Body of pancreas (tissue), 4 donors: ENCODE results near the gene PITX3. TPM values are rescaled to one million over a fixed set of nuclear protein-coding genes. Genes with fewer than 3 reads are reported as not detected.

Source experiments
- ATAC-seq: fragments of 150-250 bp; one replicate; pipeline ENCODE4 v1.9.1; 2016
- DNase-seq, 4 donors: peaks; one replicate each; pipeline ENCODE4 v3.0.0-alpha.2; 2019
- H3K27ac ChIP-seq, 4 donors: fragments of 200-600 bp; sonication (generic); 1 replicate in 3 of 4; 2 replicates in 1 of 4; pipeline versions ENCODE4 v1.5.1 to v1.6.1; 2016 to 2019; ENCODE audit warnings: mild to moderate bottlenecking in 1 of 4, mixed read lengths in 1 of 4, moderate library complexity in 1 of 4
- H3K27me3 ChIP-seq, 2 donors: fragments of 200-600 bp; sonication (generic); one replicate each; pipeline ENCODE4 v1.6.0; 2016; ENCODE audit warnings: mild to moderate bottlenecking in 1 of 2
- H3K36me3 ChIP-seq, 2 donors: fragments of 200-600 bp; sonication (generic); replicated peaks in 1 of 2; 2 replicates each; pipeline ENCODE4 v1.5.1; 2016; ENCODE audit warnings: low read depth in 2 of 2; ENCODE audit not compliant: insufficient read depth in 1 of 2
- H3K4me1 ChIP-seq: fragments of 200-600 bp; sonication (generic); one replicate; pipeline ENCODE4 v1.6.0; 2016
- H3K4me3 ChIP-seq, 2 donors: fragments of 200-600 bp; sonication (generic); 1 replicate in 1 of 2; 2 replicates in 1 of 2; pipeline ENCODE4 v1.5.1; 2016 to 2019
- H3K9me3 ChIP-seq, 3 donors: fragments of 200-600 bp; sonication (generic); 1 replicate in 2 of 3; 2 replicates in 1 of 3; pipeline ENCODE4 v1.5.1; 2016
- POLR2A ChIP-seq, 3 donors: fragments of 450-650 bp; IDR thresholded peaks; one replicate each; pipeline ENCODE4 v1.6.1; 2016; ENCODE audit warnings: antibody characterized with exemption in 3 of 3, mild to moderate bottlenecking in 2 of 3
- WGBS, 2 donors: methylation state at CpG; one replicate each; pipeline ENCODE4 v1.1.5; 2017; 5-methylcytosine and 5-hydroxymethylcytosine counted together
- intact Hi-C: fragments of 100-400 bp; cut with DNase I; formaldehyde crosslinking; loops from one replicate; pipeline ENCODE4 v1.15.1; 2023
- total RNA-seq, 2 donors: library from RNA; depleted of rRNA; stranded (reverse); fragments of >200 nt; gene quantifications; one replicate each; pipeline ENCODE4 v1.1.0, GENCODE V29; 2016
- TF ChIP-seq, protein P1 (sequence below), 7 experiments: fragments of 450-650 bp in 4 of 7; fragments of 200-600 bp in 3 of 7; sonication (generic) in 3 of 7; IDR thresholded peaks; one replicate each; pipeline ENCODE4 v1.5.1; 2016 to 2019; ENCODE audit warnings: antibody characterized with exemption in 7 of 7

PITX3 gene
- total RNA-seq, 2 donors from 2014 or later = not detected

GRCh38 chr10:102286216-102286615, 44.9 kb upstream of the PITX3 start:
- TF ChIP-seq POLR2A (IDR thresholded peaks at IDR 0.05) = no peak
- TF ChIP-seq, protein P1, sequence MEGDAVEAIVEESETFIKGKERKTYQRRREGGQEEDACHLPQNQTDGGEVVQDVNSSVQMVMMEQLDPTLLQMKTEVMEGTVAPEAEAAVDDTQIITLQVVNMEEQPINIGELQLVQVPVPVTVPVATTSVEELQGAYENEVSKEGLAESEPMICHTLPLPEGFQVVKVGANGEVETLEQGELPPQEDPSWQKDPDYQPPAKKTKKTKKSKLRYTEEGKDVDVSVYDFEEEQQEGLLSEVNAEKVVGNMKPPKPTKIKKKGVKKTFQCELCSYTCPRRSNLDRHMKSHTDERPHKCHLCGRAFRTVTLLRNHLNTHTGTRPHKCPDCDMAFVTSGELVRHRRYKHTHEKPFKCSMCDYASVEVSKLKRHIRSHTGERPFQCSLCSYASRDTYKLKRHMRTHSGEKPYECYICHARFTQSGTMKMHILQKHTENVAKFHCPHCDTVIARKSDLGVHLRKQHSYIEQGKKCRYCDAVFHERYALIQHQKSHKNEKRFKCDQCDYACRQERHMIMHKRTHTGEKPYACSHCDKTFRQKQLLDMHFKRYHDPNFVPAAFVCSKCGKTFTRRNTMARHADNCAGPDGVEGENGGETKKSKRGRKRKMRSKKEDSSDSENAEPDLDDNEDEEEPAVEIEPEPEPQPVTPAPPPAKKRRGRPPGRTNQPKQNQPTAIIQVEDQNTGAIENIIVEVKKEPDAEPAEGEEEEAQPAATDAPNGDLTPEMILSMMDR (IDR thresholded peaks at IDR 0.05) = no peak

DNA sequence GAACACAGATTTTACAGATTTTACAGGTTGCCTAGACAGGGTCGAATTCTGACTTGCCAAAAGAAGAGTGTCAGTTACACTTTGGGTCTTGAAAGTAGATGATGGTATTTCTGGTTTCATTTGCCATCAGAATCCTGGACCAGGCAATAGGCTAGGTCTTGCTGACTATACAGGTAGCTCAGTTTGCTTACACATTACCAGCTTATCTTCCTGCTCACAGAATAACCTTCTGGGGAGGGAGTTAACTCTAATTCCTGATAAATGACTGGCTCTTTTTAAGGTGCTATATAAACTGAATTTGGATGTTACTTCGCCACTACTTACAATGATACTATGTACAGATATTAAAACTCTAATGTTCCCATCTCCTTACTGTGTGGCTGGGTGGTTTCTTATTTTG, 43.8 kb upstream of the PITX3 start:
- intact Hi-C loops = no loop called here
- Histone ChIP-seq H3K4me1 (peaks cover 10% of the 10 kb centered on the region), H3K36me3 (no peaks in the 10 kb centered on the region), H3K27me3 (no peaks in the 10 kb centered on the region), H3K27ac (no peak overlapping the region), H3K4me3 (no peak overlapping the region), H3K9me3 (no peaks in the 10 kb centered on the region)
- DNase-seq = no peak
- no peak for ATAC-seq
- no peak for TF ChIP-seq POLR2A (IDR thresholded peaks at IDR 0.05)
- TF ChIP-seq, protein P1 (IDR thresholded peaks at IDR 0.05) = no peak
- 70 to 86% methylated on average over 2 of the region's 2 CpGs for WGBS, 2 donors

More at GRCh38 chr10:102286216-102286615, 44.9 kb upstream of the PITX3 start:
- WGBS, 2 donors = 48 to 51% methylated on average over 2 of the region's 2 CpGs
- Histone ChIP-seq H3K9me3 (no peaks in the 10 kb centered on the region), H3K4me1 (peaks cover 7% of the 10 kb centered on the region), H3K27me3 (no peaks in the 10 kb centered on the region), H3K4me3 (no peak overlapping the region), H3K36me3 (no peaks in the 10 kb centered on the region), H3K27ac (no peak overlapping the region)
- no peak for ATAC-seq
- intact Hi-C loops = no loop called here
- DNase-seq = no peak

DNA sequence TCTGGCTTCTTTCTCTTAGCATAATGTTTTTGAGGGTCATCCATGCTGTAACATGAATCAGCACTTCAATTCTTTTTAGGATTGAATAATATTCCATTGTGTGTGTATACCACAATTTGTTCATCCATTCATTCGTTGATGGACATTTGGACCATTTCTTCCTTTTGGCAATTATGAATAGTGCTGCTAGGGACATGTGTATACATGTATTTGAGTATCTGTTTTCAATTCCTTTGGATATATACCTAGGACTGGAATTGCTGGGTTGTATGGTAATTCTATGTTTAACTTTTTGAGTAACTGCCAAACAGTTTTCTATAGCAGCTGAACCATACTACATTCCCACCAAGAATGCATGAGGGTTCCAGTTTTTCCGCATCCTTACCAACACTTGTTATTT, 43.2 kb upstream of the PITX3 start:
- intact Hi-C loops = no loop called here
- no peaks in the 10 kb centered on the region for H3K27me3 ChIP-seq
- H3K9me3 ChIP-seq = no peaks in the 10 kb centered on the region
- H3K4me3 ChIP-seq = no peak overlapping the region
- H3K4me1 ChIP-seq = peaks cover 16% of the 10 kb centered on the region
- ATAC-seq = no peak
- TF ChIP-seq, protein P1 (IDR thresholded peaks at IDR 0.05) = no peak
- no peak for TF ChIP-seq POLR2A (IDR thresholded peaks at IDR 0.05)
- DNase-seq = no peak
- no peaks in the 10 kb centered on the region for H3K36me3 ChIP-seq
- no peak overlapping the region for H3K27ac ChIP-seq
- whole genome bisulfite sequencing, 2 donors = 94 to 96% methylated on average over 2 of the region's 2 CpGs

GRCh38 chr10:102283890-102284289, 42.6 kb upstream of the PITX3 start:
- intact Hi-C loops = no loop called here
- no peak for TF ChIP-seq POLR2A (IDR thresholded peaks at IDR 0.05)
- TF ChIP-seq, protein P1 (IDR thresholded peaks at IDR 0.05) = no peak
- H3K36me3 ChIP-seq = no peaks in the 10 kb centered on the region
- H3K4me1 ChIP-seq = peaks cover 19% of the 10 kb centered on the region
- WGBS, 2 donors = 53 to 55% methylated on average over 2 of the region's 2 CpGs
- DNase-seq (no peak), ATAC-seq (no peak)
- no peak overlapping the region for H3K27ac ChIP-seq
- no peaks in the 10 kb centered on the region for H3K9me3 ChIP-seq
- no peak overlapping the region for H3K4me3 ChIP-seq
- no peaks in the 10 kb centered on the region for H3K27me3 ChIP-seq

GRCh38 chr10:102283488-102283887, 42.2 kb upstream of the PITX3 start:
- intact Hi-C loops = no loop called here
- Histone ChIP-seq H3K36me3 (no peaks in the 10 kb centered on the region), H3K27me3 (no peaks in the 10 kb centered on the region), H3K27ac (no peak overlapping the region), H3K4me3 (no peak overlapping the region), H3K9me3 (no peaks in the 10 kb centered on the region), H3K4me1 (peaks cover 19% of the 10 kb centered on the region)
- ATAC-seq (no peak), DNase-seq (no peak)
- TF ChIP-seq, protein P1 (IDR thresholded peaks at IDR 0.05) = no peak
- 53 to 66% methylated on average over 2 of the region's 2 CpGs for WGBS, 2 donors
